Esophagus squamous epithelium (tissue), 4 donors: ENCODE measurements around the gene AHRR.

Experiments used
- POLR2A ChIP-seq, 4 donors: fragments of 450-650 bp; IDR thresholded peaks; one replicate each; pipeline ENCODE4 v1.6.1; 2017; ENCODE audit warnings: antibody characterized with exemption in 4 of 4, mild to moderate bottlenecking in 4 of 4, moderate library complexity in 3 of 4
- TF ChIP-seq, protein P1 (sequence below), 6 experiments: fragments of 450-650 bp in 4 of 6; fragments of 200-600 bp in 2 of 6; sonication (generic) in 2 of 6; IDR thresholded peaks; one replicate each; pipeline ENCODE4 v1.5.1; 2016 to 2019; ENCODE audit warnings: antibody characterized with exemption in 6 of 6, mild to moderate bottlenecking in 4 of 6, moderate library complexity in 4 of 6

DNA sequence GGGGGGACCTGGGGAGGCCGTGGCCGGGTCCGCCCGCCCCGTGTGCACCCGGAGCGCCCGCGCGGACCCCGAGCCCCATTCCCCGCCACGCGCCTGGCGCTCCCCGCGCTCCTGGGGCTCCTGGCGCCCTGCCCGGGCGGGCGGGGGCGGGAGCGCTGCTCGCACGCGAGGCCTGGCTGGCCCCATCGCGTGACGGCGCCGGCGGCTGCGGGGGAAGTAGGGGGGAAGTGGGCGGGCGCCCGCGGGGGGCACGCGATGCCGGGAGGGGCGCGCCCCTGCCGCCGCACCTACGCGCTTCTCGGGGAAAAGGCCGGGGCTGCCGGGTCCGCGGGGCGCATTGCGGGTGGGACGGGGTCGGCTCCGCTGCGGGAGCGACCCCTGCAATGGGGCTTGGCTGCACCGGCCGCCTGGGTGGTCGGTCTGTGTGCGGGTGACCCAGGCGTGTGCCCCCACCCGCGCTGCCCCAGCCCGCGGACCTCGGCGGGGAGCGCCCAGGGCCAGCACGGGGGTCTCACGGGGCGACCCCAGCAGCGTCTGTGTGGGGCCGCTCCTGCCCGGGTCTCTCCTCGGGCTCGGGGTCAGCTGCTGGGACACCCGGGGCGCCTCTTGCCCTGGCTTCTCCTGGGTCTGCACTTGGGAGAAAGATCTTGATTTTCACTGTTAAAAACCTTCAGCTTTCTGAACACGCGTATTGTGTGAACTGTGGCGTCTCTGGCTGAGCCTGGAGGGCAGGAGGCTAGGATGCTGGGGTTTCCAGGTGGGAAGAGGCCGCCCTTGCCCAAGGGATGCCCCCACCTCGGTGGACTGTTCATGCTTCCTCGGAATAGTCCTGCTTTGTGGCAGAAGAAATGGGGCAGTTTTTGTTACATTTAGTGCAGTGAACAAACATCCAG is 52.4 kb downstream of the AHRR start:
- TF ChIP-seq, protein P1, sequence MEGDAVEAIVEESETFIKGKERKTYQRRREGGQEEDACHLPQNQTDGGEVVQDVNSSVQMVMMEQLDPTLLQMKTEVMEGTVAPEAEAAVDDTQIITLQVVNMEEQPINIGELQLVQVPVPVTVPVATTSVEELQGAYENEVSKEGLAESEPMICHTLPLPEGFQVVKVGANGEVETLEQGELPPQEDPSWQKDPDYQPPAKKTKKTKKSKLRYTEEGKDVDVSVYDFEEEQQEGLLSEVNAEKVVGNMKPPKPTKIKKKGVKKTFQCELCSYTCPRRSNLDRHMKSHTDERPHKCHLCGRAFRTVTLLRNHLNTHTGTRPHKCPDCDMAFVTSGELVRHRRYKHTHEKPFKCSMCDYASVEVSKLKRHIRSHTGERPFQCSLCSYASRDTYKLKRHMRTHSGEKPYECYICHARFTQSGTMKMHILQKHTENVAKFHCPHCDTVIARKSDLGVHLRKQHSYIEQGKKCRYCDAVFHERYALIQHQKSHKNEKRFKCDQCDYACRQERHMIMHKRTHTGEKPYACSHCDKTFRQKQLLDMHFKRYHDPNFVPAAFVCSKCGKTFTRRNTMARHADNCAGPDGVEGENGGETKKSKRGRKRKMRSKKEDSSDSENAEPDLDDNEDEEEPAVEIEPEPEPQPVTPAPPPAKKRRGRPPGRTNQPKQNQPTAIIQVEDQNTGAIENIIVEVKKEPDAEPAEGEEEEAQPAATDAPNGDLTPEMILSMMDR (IDR thresholded peaks at IDR 0.05), result no peak
- TF ChIP-seq POLR2A (IDR thresholded peaks at IDR 0.05), result no peak
